AG04450 (cell line): ENCODE results near the gene VKORC1. TPM values are rescaled to one million over a fixed set of nuclear protein-coding genes. Genes with fewer than 3 reads are reported as not detected.
"Not testable (repeated sequence)": the region's sequence is repeated elsewhere in the genome, so short reads cannot be mapped to it uniquely, and the experiment has no call there.

Experiments
- CTCF ChIA-PET: fragments of 300-600, 350-600 bp; formaldehyde crosslinking; extraction: SDS; loops from one replicate; lab custom pipeline; 2022; ENCODE audit warnings: antibody characterized with exemption, inconsistent platforms; lab: Charles Lee
- POLR2A ChIA-PET: fragments of 350-600 bp; formaldehyde crosslinking; extraction: SDS; loops from one replicate; lab custom pipeline; 2021; ENCODE audit warnings: antibody characterized with exemption, inconsistent platforms; lab: Yijun Ruan, JAX
- DNase-seq: peaks from one replicate; pipeline ENCODE4 v3.0.0-alpha.2; 2011; ENCODE audit warnings: low read depth, low spot score
- H3K27ac ChIP-seq: one replicate; pipeline ENCODE4 v1.5.1; 2012; ENCODE audit warnings: low read depth, low read length, control low read depth
- H3K27me3 ChIP-seq: one replicate; pipeline ENCODE4 v1.6.0; 2012; ENCODE audit warnings: low read length; ENCODE audit not compliant: control insufficient read depth, insufficient read depth
- H3K4me3 ChIP-seq: 2 replicates; pipeline ENCODE4 v1.5.1; 2011; ENCODE audit warnings: mild to moderate bottlenecking, low read depth, low read length, control low read depth
- H3K9me3 ChIP-seq: 2 replicates; pipeline ENCODE4 v1.5.1; 2012; ENCODE audit warnings: low read length; ENCODE audit not compliant: control insufficient read depth, insufficient read depth
- CTCF ChIP-seq: IDR thresholded peaks from 2 replicates; pipeline ENCODE4 v1.5.1; 2011; ENCODE audit warnings: low read depth, low read length, control low read depth, inconsistent platforms
- polyA plus RNA-seq: library from polyadenylated mRNA; depleted of rRNA; stranded (reverse); fragments of >200 nt; gene quantifications from 2 replicates; pipeline ENCODE4 v1.2.3, GENCODE V29; 2011

The VKORC1 gene
- polyA plus RNA-seq, 1 experiment = 210 TPM

- H3K27ac ChIP-seq = peak overlapping the region; percentile 84
- CTCF ChIA-PET = interaction anchor here (0.5 to 2.8 kb wide), 56 partner anchors 8 to 732 kb away, joined by 3 to 32 read pairs (median 5); partner anchors contain the start of genes BCKDK, COX6A2, FUS and HSD3B7
- POLR2A ChIA-PET = interaction anchor here (0.7 to 2.3 kb wide), 13 partner anchors 9 to 367 kb away, joined by 3 to 75 read pairs (median 4); partner anchors contain the start of genes FUS, KAT8, PYCARD and RUSF1
- no peaks in the 10 kb centered on the region for H3K27me3 ChIP-seq
- H3K4me3 ChIP-seq = peak overlapping the region; percentile 46
- H3K9me3 ChIP-seq = no peaks in the 10 kb centered on the region; the same call in 1 of the 2 replicates
- no peak for DNase-seq
- TF ChIP-seq CTCF = no peak
These were observed 47.0 kb upstream of the VKORC1 start for GRCh38 chr16:31141489-31142108.

GRCh38 chr16:31141071-31141469 is 46.5 kb upstream of the VKORC1 start:
- H3K4me3 ChIP-seq = 0 out of 2 replicates have a peak overlapping the region, but pooled peaks have one; percentile 46
- CTCF ChIA-PET = interaction anchor here (1.8 kb wide), 1 partner anchor 22 kb away, joined by 4 read pairs; no protein-coding TSS in a partner anchor
- H3K27ac ChIP-seq = peak overlapping the region; percentile 84
- DNase-seq, H3K9me3 ChIP-seq, H3K27me3 ChIP-seq: not testable (repeated sequence)
- POLR2A ChIA-PET = interaction anchor here (1.8 to 2.3 kb wide), 2 partner anchors 23 to 39 kb away, joined by 41 to 75 read pairs; partner anchors contain the start of genes FUS and KAT8

GRCh38 chr16:31138621-31139578 is 44.3 kb upstream of the VKORC1 start:
- Histone ChIP-seq H3K27me3 (peaks cover 2% of the 10 kb centered on the region), H3K4me3 (no peak overlapping the region), H3K9me3 (no peaks in the 10 kb centered on the region; the same call in 1 of the 2 replicates), H3K27ac (no peak overlapping the region)
- CTCF ChIA-PET = no interaction called here
- DNase-seq = no peak
- no peak for TF ChIP-seq CTCF
- POLR2A ChIA-PET = no interaction called here

- POLR2A ChIA-PET = interaction anchor here (1.2 kb wide), 1 partner anchor 20 kb away, joined by 4 read pairs; the partner anchor contains the start of gene KAT8
- DNase-seq, H3K4me3 ChIP-seq, H3K27me3 ChIP-seq, H3K27ac ChIP-seq, H3K9me3 ChIP-seq, CTCF ChIA-PET: not testable (repeated sequence)
These were observed 42.4 kb upstream of the VKORC1 start for GRCh38 chr16:31136822-31137499.

- DNase-seq = no peak
- ChIA-PET CTCF (no interaction called here), POLR2A (interaction anchor here (1.2 kb wide), 1 partner anchor 19 kb away, joined by 4 read pairs; the partner anchor contains the start of gene KAT8)
- no peaks in the 10 kb centered on the region; the same call in 1 of the 2 replicates for H3K9me3 ChIP-seq
- no peak for TF ChIP-seq CTCF
- H3K27ac ChIP-seq = no peak overlapping the region
- no peak overlapping the region for H3K4me3 ChIP-seq
- H3K27me3 ChIP-seq = peaks cover 2% of the 10 kb centered on the region
These were observed 41.7 kb upstream of the VKORC1 start for GRCh38 chr16:31136287-31136662.
